Measurements from ENCODE around the gene PRADC1.
A peak's percentile ranks its signal among the peaks of the same experiment; 100 is the strongest.
"Not testable (repeated sequence)": the region's sequence is repeated elsewhere in the genome, so short reads cannot be mapped to it uniquely, and the experiment has no call there.

The PRADC1 gene

DNA sequence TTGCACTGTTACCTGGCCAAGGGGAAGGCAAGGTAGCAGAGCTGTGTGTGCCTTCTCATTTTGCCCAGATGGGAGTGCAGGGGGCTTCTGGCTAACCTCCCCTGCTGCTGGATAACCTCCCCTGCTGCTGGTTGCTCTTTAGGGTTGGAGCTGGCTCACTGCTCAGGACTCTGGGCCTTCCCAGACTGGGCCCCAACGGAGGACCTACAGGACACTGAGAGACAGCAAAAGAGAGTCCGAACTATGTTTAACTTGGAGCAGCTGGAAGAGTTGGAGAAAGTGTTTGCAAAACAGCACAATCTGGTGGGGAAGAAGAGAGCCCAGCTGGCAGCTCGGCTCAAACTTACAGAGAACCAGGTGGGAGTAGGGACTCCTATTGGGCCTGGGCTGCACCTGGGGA, 24.8 kb downstream of the PRADC1 start:
- Histone ChIP-seq H3K27me3 (ENCODE audit: control insufficient read depth, insufficient read depth, low read length) (peaks cover 21% of the 10 kb centered on the region), H3K9ac (ENCODE audit: low read depth, low read length) (no peak overlapping the region), H3K36me3 (ENCODE audit: control insufficient read depth, insufficient read depth, low read length) (no peaks in the 10 kb centered on the region), H3K9me3 (ENCODE audit: control insufficient read depth, insufficient read depth, low read length) (no peaks in the 10 kb centered on the region), H3K4me1 (ENCODE audit: control insufficient read depth, insufficient read depth, low read length) (peaks cover 2% of the 10 kb centered on the region), H3K4me3 (ENCODE audit: low read depth, low read length) (no peak overlapping the region)

DNA sequence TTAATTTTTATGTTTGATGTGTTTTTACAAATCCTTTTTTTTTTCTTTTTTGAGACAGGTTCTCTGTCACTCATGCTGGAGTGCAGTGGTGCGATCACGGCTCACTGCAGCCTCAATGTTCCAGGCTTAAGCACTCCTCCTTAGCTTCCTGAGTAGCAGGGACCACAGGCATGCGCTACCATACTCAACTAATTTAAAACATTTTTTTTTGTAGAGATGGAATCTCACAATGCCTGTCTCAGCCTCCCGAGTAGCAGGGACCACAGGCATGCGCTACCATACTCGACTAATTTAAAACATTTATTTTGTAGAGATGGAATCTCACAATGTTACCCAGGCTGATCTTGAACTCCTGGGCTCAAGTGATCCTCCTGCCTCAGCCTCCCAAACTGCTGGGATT, 27.4 kb downstream of the PRADC1 start:
- Histone ChIP-seq H3K9ac (ENCODE audit: low read depth, low read length) (no peak overlapping the region), H3K9me3 (ENCODE audit: control insufficient read depth, insufficient read depth, low read length) (no peaks in the 10 kb centered on the region), H3K4me1 (ENCODE audit: control insufficient read depth, insufficient read depth, low read length) (no peaks in the 10 kb centered on the region), H3K4me3 (ENCODE audit: low read depth, low read length) (no peak overlapping the region), H3K36me3 (ENCODE audit: control insufficient read depth, insufficient read depth, low read length) (no peaks in the 10 kb centered on the region), H3K27me3 (ENCODE audit: control insufficient read depth, insufficient read depth, low read length) (peaks cover 31% of the 10 kb centered on the region)

- peaks cover 32% of the 10 kb centered on the region for H3K27me3 ChIP-seq (ENCODE audit: control insufficient read depth, insufficient read depth, low read length)
- H3K4me3 ChIP-seq (ENCODE audit: low read depth, low read length): peak overlapping the region; percentile 63
- no peaks in the 10 kb centered on the region for H3K4me1 ChIP-seq (ENCODE audit: control insufficient read depth, insufficient read depth, low read length)
- no peaks in the 10 kb centered on the region for H3K9me3 ChIP-seq (ENCODE audit: control insufficient read depth, insufficient read depth, low read length)
- H3K9ac ChIP-seq (ENCODE audit: low read depth, low read length): no peak overlapping the region
- H3K36me3 ChIP-seq (ENCODE audit: control insufficient read depth, insufficient read depth, low read length): no peaks in the 10 kb centered on the region
These were observed 29.9 kb downstream of the PRADC1 start for GRCh38 chr2:73203055-73203681.

- Histone ChIP-seq H3K4me3 (ENCODE audit: low read depth, low read length) (peak within 1 kb of the TSS; percentile 63), H3K9ac (ENCODE audit: low read depth, low read length) (no peak within 1 kb of the TSS), H3K27me3 (ENCODE audit: control insufficient read depth, insufficient read depth, low read length) (peaks cover 35% of the 10 kb centered on the region)
These were observed 30.6 kb downstream of the PRADC1 start, which contains the start of gene NOTO for GRCh38 chr2:73202156-73203054. Gene NOTO, plus strand, starts transcription at chr2:73202574. Its CDS starts 93 bp downstream, at chr2:73202667.

GRCh38 chr2:73200281-73200680, 32.8 kb downstream of the PRADC1 start:
- H3K4me1 ChIP-seq (ENCODE audit: control insufficient read depth, insufficient read depth, low read length); H3K4me3 ChIP-seq (ENCODE audit: low read depth, low read length); H3K36me3 ChIP-seq (ENCODE audit: control insufficient read depth, insufficient read depth, low read length); H3K9ac ChIP-seq (ENCODE audit: low read depth, low read length); H3K9me3 ChIP-seq (ENCODE audit: control insufficient read depth, insufficient read depth, low read length): not testable (repeated sequence)
- peaks cover 33% of the 10 kb centered on the region for H3K27me3 ChIP-seq (ENCODE audit: control insufficient read depth, insufficient read depth, low read length)

More at GRCh38 chr2:73202156-73203054, 30.6 kb downstream of the PRADC1 start, which contains the start of gene NOTO:
- Histone ChIP-seq H3K4me1 (ENCODE audit: control insufficient read depth, insufficient read depth, low read length) (no peaks in the 10 kb centered on the region), H3K9me3 (ENCODE audit: control insufficient read depth, insufficient read depth, low read length) (no peaks in the 10 kb centered on the region), H3K36me3 (ENCODE audit: control insufficient read depth, insufficient read depth, low read length) (no peaks in the 10 kb centered on the region)

DNA sequence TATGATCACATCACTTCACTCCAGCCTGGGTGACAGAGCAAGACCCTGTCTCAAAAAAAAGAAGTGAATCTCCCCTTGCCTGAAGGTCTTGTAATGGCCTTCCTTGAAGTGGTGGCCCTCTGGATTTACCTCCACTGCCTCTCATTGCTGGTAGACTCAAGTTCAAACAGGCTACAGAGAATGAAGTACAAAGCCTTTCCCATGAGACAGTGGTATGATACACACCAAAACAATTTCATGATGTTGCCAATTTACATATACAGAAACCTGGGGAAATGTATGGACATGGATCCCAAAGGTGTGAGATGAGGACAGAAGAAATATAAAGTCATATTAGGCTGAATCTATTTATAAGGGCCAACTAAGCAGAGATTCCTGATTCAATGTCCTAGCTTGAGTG, 35.5 kb downstream of the PRADC1 start:
- Histone ChIP-seq H3K9ac (ENCODE audit: low read depth, low read length) (no peak overlapping the region), H3K4me3 (ENCODE audit: low read depth, low read length) (no peak overlapping the region), H3K27me3 (ENCODE audit: control insufficient read depth, insufficient read depth, low read length) (peaks cover 14% of the 10 kb centered on the region), H3K9me3 (ENCODE audit: control insufficient read depth, insufficient read depth, low read length) (no peaks in the 10 kb centered on the region), H3K4me1 (ENCODE audit: control insufficient read depth, insufficient read depth, low read length) (no peaks in the 10 kb centered on the region), H3K36me3 (ENCODE audit: control insufficient read depth, insufficient read depth, low read length) (no peaks in the 10 kb centered on the region)

DNA sequence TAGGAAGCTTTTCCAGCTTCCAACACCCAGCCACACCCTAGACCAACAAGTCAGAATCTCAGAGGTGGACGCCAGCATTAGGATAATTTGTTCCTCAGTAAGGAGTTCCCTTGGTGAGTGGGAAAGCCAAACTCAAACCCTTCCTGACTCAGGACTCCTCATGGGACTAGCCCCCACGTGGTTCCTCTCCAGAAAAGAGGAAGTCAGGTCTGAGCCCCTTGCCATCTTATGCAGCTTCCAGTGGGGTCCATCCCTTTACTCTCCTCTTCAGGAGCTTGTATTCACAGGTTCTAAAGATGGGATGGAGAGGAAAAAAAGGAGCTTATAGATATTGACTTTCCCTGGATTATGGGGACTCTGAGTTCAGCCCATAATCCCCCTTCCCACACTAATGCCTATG, 45.5 kb downstream of the PRADC1 start:
- peaks cover 4% of the 10 kb centered on the region for H3K4me1 ChIP-seq (ENCODE audit: control insufficient read depth, insufficient read depth, low read length)
- no peak overlapping the region for H3K4me3 ChIP-seq (ENCODE audit: low read depth, low read length)
- H3K9me3 ChIP-seq (ENCODE audit: control insufficient read depth, insufficient read depth, low read length): no peaks in the 10 kb centered on the region
- H3K9ac ChIP-seq (ENCODE audit: low read depth, low read length): no peak overlapping the region
- H3K27me3 ChIP-seq (ENCODE audit: control insufficient read depth, insufficient read depth, low read length): peaks cover 13% of the 10 kb centered on the region
- no peaks in the 10 kb centered on the region for H3K36me3 ChIP-seq (ENCODE audit: control insufficient read depth, insufficient read depth, low read length)

DNA sequence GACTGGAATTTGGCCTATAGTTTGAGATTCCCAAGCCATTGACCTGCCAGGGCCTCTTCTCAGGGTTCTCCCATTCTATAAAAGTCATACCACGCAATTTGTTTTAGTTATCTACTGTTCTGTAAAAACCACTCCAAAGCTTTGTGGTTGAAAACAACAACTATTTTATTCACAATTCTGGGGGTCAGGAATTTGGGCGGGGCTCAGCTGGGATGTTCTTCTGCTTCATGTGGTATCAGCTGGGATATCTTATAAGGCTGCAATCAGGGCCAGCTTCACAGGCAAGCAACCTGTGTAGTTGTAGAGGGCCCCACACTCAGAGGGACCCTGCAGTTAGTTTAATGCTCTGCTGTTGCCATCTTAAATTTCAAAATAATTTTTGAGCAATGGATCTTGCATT, 47.1 kb downstream of the PRADC1 start:
- H3K4me3 ChIP-seq (ENCODE audit: low read depth, low read length): no peak overlapping the region
- no peaks in the 10 kb centered on the region for H3K36me3 ChIP-seq (ENCODE audit: control insufficient read depth, insufficient read depth, low read length)
- H3K27me3 ChIP-seq (ENCODE audit: control insufficient read depth, insufficient read depth, low read length): peaks cover 13% of the 10 kb centered on the region
- no peak overlapping the region for H3K9ac ChIP-seq (ENCODE audit: low read depth, low read length)
- H3K9me3 ChIP-seq (ENCODE audit: control insufficient read depth, insufficient read depth, low read length): no peaks in the 10 kb centered on the region
- no peaks in the 10 kb centered on the region for H3K4me1 ChIP-seq (ENCODE audit: control insufficient read depth, insufficient read depth, low read length)
